HG02870 (cell line): Measurements from ENCODE around the gene GRIK4.

Experiments used
- ATAC-seq: cut with Tn5 transposase; IDR thresholded peaks from one replicate; pipeline ENCODE4 v1.9.1; 2021; ENCODE audit warnings: mild to moderate bottlenecking, moderate library complexity; ENCODE audit not compliant: unreplicated experiment

The GRIK4 gene

DNA sequence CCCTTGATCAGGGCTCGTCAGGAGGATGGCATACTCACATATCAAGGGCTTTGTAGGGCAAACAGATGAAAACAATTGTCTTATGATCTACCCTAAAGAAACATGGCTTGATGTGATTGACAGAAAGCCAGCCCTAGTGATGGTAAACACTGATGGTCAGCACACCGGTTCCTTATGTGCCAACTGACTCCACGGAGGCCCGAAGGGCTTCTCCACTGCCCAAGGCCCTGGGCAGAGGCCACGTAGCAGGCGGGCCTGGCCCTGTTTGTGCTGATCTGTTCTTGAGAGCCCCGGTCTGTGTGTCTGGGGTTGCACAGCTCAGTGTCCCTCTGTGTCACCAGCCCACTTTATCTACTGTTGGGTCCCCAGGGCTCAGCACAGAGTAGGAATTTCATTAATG, 115.2 kb downstream of the GRIK4 start:
- no peak for ATAC-seq

DNA sequence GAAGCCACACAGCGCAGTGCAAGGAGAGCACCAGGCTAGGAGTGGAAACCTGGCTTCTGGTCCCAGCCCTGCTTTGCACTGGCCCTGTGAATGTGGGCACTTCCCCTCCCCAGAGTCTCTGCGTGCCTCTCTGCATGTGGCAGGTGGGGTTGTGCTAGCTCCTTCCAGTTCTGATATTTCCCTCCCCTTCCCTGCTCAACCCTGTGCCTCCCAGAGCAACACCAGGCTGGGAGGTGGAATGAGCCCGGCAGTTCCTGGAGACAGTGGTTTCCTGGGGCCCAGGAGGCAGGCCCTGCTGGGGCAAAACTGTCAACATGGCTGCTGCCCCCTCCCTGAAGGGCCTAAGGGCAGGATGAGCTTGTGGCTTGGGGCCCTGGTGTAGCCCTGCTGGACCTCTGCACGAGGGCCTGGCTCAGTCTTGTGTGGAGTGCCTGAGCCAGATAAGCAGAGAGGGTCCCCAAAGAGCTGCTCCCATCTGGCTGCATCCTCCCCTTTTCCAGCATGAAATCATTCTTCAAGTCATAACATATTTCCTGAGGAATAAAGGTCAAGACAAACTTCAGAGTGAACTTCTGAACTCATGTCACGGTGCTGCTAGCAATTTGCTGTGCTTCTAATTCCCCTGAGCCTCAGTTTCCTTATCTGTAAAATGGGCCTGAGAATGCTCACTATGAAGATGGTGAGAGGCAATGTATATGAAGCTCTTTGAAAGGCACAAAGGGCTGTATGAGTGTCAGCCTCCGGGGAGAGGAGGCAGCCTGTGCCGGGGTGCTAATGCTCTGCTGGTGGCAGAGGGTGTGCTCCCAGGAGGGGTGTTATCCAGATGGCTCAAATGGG, 116.0 kb downstream of the GRIK4 start:
- no peak for ATAC-seq

GRCh38 chr11:120629407-120630080, 118.0 kb downstream of the GRIK4 start:
- no peak for ATAC-seq

DNA sequence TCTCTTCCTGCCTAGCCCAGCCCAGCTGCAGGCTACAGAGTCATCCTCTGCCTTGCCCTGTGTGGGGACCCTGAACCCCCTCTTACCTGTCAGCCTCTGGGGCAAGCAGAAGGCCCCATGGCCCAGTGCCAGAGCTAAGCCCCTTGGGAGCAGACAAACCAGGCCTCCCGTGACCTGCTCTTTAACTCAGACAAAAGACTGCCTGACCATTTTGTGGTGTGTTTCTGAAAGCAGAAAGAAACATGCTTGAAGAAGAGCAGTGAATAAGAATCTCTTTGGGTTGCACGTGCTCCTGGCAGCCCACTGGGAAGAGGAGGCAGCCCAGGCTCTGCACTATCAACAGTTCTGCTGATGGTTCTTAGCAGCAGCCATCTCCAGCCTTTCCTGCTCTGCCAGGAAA, 118.6 kb downstream of the GRIK4 start:
- no peak for ATAC-seq

GRCh38 chr11:120632579-120632978, 121.0 kb downstream of the GRIK4 start:
- peak; percentile 58 for ATAC-seq

- no peak for ATAC-seq
These were observed 122.3 kb downstream of the GRIK4 start for GRCh38 chr11:120633616-120634393.

GRCh38 chr11:120634706-120635105, 123.2 kb downstream of the GRIK4 start:
- no peak for ATAC-seq

DNA sequence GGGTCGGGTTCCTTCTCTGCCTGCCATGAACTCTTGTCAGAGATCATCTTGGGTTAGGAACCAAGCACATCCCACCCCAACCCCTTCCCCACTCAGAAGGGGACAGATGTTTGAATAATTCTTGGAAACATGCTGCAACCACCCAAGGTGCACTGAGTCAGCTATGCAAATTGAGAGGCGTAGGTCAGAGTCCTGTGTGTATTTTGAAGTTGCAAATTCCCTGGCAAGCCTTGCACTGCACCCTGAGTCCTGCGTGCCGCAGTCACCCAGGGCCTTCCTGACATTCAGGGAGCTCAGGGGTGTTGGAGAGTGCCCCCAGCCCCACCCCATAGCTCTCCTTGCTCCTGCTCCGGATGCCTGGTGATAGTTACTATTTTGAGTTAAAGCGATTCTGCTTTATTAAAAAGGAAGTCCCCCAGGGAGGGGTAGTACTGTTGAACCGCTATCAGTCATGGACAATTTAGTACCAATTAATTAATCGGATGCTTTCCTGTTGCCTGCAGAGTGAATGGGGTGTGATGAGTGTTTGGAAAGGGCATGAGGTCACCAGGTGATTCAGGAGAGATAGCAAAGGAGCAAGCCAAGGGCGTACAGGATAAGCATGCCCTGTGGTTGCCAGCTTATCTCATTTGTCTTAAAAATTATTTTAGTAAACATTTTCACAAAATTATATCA, 123.7 kb downstream of the GRIK4 start:
- ATAC-seq = no peak

GRCh38 chr11:120637131-120637530, 125.6 kb downstream of the GRIK4 start:
- ATAC-seq = no peak

GRCh38 chr11:120642196-120642894, 130.8 kb downstream of the GRIK4 start:
- ATAC-seq = no peak

DNA sequence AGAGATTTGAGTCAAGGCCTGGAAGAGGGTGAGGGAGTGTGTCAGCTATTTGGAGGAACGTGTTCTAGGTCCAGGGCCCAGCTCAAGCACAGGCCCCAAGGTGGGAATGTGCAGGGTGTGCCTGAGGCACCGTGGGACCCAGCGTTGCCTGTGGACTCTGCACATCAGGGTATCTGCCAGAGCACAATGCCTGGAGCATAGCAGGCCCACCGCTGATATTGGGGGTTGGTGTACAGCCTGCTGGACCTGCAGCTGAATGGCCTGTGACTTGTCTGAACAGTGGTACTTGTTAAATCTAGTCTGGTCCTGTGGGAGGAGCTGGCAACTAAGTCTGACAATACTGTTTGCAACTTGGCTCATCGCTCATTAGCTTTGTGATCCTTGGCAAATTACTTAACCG, 131.7 kb downstream of the GRIK4 start:
- ATAC-seq = no peak

DNA sequence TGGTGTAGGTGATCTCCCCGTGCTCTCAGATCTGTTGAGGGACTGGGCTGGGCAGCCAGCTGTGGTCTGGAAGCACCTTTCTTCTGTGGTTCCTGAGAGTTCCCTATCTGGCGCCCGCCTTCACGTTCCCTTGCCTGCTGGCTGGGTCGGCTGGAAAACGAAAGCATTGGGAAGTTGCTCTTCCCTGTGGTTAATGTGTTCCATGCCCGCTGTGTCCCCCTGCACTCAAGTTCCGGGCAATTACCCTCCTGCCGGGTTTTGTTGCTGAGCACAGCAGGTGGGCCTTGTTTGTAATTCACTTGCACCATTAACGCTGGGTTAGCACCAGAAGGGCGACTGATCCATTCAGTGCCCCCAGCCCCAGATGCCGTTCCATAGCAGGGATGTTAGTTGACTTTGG, 134.1 kb downstream of the GRIK4 start:
- ATAC-seq = no peak

DNA sequence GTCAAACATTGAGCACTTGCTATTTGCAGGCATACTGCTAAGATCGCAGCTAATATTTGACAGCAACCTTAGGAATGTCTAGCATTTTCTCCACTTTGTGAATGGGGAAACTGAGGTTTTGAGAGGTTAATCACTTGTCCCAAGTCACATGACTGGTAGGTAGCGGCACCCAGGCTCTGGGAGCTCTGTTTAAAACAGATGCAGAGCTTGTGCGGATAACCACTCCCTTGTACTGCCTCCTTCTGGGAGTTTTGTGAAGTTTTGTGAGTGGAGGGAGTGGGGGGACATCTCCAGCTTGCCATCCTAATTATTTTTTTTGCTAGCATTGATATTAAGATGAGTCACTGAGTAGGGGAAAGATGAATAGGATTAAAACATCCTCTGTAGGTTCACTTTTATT, 134.7 kb downstream of the GRIK4 start:
- ATAC-seq = no peak

- ATAC-seq = no peak
These were observed 136.1 kb downstream of the GRIK4 start for GRCh38 chr11:120647681-120648080.

GRCh38 chr11:120648771-120649170, 137.2 kb downstream of the GRIK4 start:
- ATAC-seq = no peak

GRCh38 chr11:120649316-120649715, 137.8 kb downstream of the GRIK4 start:
- ATAC-seq = no peak

- ATAC-seq = no peak
These were observed 139.8 kb downstream of the GRIK4 start for GRCh38 chr11:120651396-120651795.

- no peak for ATAC-seq
These were observed 140.3 kb downstream of the GRIK4 start for GRCh38 chr11:120651836-120652235.

DNA sequence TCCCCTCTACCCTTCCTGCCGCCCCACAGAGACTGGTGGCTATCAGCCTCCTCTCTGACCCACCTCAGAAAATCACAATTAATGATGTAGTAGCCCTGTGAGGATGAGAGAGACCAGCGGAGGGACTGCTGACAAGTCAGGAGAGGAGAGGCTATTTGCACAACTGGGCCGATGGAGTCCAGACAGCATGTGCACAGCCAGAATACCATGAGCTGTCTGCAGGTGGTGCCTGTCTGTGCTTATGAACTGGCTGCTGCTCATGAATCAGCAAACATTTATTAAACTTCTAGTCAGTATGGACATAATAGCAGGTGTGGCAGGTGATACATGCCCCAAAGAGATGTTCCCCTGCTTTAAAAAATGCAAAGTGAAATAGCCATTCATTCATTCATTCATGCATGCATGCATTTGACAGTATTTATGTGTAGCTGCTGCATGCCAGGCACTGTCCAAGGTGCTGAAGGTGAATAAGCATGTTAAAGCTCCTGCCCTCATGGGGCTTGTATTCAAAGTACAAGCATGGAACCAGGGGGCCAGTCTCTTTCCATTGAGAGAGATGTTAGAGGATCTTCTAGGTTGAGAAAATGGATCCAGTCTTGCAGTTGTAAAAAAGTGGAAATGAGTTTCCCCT, 141.3 kb downstream of the GRIK4 start:
- ATAC-seq = no peak

GRCh38 chr11:120655589-120655988, 144.0 kb downstream of the GRIK4 start:
- ATAC-seq = no peak
